ENCODE data around the gene TRIM7.
"Not testable (repeated sequence)": the region's sequence is repeated elsewhere in the genome, so short reads cannot be mapped to it uniquely, and the experiment has no call there.

Gene TRIM7

DNA sequence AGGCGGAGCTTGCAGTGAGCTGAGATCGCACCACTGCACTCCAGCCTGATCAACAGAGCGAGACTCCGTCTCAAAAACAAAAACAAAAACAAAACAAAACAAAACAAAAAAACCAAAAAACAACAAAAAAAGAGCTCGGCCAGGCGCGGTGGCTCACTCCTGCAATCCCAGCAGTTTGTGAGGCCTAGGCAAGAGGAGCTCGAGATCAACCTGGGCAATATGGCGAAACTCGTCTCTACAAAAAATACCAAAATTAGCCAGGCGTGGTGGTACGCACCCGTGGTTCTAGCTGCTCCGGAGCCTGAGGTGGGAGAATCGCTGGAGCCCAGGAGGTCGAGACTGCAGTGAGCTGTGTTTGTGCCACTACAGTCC lies 20.2 kb downstream of the TRIM7 start:
- Histone ChIP-seq H3K36me3 (ENCODE audit: control insufficient read depth, low read length) (no peaks in the 10 kb centered on the region), H3K4me2 (ENCODE audit: low read length) (peak overlapping the region; percentile 98)

GRCh38 chr5:181182651-181183050 lies 22.3 kb downstream of the TRIM7 start:
- peaks cover 50% of the 10 kb centered on the region for H3K4me1 ChIP-seq (ENCODE audit: control insufficient read depth, low read length)
- no peaks in the 10 kb centered on the region for H3K79me2 ChIP-seq (ENCODE audit: control insufficient read depth, low read length)
- no peaks in the 10 kb centered on the region for H3K9me2 ChIP-seq (replicated peaks; ENCODE audit: control insufficient read depth, low read length)
- H3F3A ChIP-seq (ENCODE audit: control insufficient read depth, insufficient read depth): peaks cover 28% of the 10 kb centered on the region
- no peaks in the 10 kb centered on the region for H3K36me3 ChIP-seq (ENCODE audit: control insufficient read depth, low read length)
- peak overlapping the region; percentile 49 for H3K4me3 ChIP-seq (ENCODE audit: low read length)
- no peaks in the 10 kb centered on the region for H4K20me1 ChIP-seq (ENCODE audit: control insufficient read depth, insufficient read depth, low read depth, low read length)
- H3K9me3 ChIP-seq (ENCODE audit: control insufficient read depth, insufficient read depth, low read length): no peaks in the 10 kb centered on the region
- no peak overlapping the region for H3K27ac ChIP-seq (ENCODE audit: low read depth, low read length)
- peak overlapping the region; percentile 65 for H3K4me2 ChIP-seq (ENCODE audit: low read length)
- TF ChIP-seq EZH2phosphoT487 (IDR thresholded peaks at IDR 0.05; ENCODE audit: borderline replicate concordance, low read length): no peak
- TF ChIP-seq, protein P1, sequence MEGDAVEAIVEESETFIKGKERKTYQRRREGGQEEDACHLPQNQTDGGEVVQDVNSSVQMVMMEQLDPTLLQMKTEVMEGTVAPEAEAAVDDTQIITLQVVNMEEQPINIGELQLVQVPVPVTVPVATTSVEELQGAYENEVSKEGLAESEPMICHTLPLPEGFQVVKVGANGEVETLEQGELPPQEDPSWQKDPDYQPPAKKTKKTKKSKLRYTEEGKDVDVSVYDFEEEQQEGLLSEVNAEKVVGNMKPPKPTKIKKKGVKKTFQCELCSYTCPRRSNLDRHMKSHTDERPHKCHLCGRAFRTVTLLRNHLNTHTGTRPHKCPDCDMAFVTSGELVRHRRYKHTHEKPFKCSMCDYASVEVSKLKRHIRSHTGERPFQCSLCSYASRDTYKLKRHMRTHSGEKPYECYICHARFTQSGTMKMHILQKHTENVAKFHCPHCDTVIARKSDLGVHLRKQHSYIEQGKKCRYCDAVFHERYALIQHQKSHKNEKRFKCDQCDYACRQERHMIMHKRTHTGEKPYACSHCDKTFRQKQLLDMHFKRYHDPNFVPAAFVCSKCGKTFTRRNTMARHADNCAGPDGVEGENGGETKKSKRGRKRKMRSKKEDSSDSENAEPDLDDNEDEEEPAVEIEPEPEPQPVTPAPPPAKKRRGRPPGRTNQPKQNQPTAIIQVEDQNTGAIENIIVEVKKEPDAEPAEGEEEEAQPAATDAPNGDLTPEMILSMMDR (IDR thresholded peaks at IDR 0.05; ENCODE audit: low read depth, low read length, poor library complexity, severe bottlenecking): no peak
- peaks cover 10% of the 10 kb centered on the region; the same call in 1 of the 2 replicates for H3K27me3 ChIP-seq (ENCODE audit: control insufficient read depth, low read length)

More for the DNA sequence above, 20.2 kb downstream of the TRIM7 start:
- peaks cover 31% of the 10 kb centered on the region for H3F3A ChIP-seq (ENCODE audit: control insufficient read depth, insufficient read depth)
- H3K4me1 ChIP-seq (ENCODE audit: control insufficient read depth, low read length): peaks cover 57% of the 10 kb centered on the region
- no peaks in the 10 kb centered on the region for H3K79me2 ChIP-seq (ENCODE audit: control insufficient read depth, low read length)
- H3K27me3 ChIP-seq (ENCODE audit: control insufficient read depth, low read length): peaks cover 10% of the 10 kb centered on the region; the same call in 1 of the 2 replicates
- H3K27ac ChIP-seq (ENCODE audit: low read depth, low read length): peak overlapping the region; percentile 71
- H3K9me2 ChIP-seq (replicated peaks; ENCODE audit: control insufficient read depth, low read length): no peaks in the 10 kb centered on the region
- no peaks in the 10 kb centered on the region for H4K20me1 ChIP-seq (ENCODE audit: control insufficient read depth, insufficient read depth, low read depth, low read length)
- peak overlapping the region; percentile 88 for H3K4me3 ChIP-seq (ENCODE audit: low read length)
- no peak for TF ChIP-seq EZH2phosphoT487 (IDR thresholded peaks at IDR 0.05; ENCODE audit: borderline replicate concordance, low read length)
- TF ChIP-seq, protein P1 (IDR thresholded peaks at IDR 0.05; ENCODE audit: low read depth, low read length, poor library complexity, severe bottlenecking): no peak
- H3K9me3 ChIP-seq (ENCODE audit: control insufficient read depth, insufficient read depth, low read length): no peaks in the 10 kb centered on the region

- H3F3A ChIP-seq (ENCODE audit: control insufficient read depth, insufficient read depth): peaks cover 23% of the 10 kb centered on the region
- H3K36me3 ChIP-seq (ENCODE audit: control insufficient read depth, low read length): no peaks in the 10 kb centered on the region
- no peaks in the 10 kb centered on the region for H3K9me2 ChIP-seq (replicated peaks; ENCODE audit: control insufficient read depth, low read length)
- TF ChIP-seq, protein P1 (IDR thresholded peaks at IDR 0.05; ENCODE audit: low read depth, low read length, poor library complexity, severe bottlenecking): peak; percentile 96
- no peak for TF ChIP-seq EZH2phosphoT487 (IDR thresholded peaks at IDR 0.05; ENCODE audit: borderline replicate concordance, low read length)
- H3K27ac ChIP-seq (ENCODE audit: low read depth, low read length): no peak overlapping the region
- peaks cover 13% of the 10 kb centered on the region; the same call in 1 of the 2 replicates for H3K27me3 ChIP-seq (ENCODE audit: control insufficient read depth, low read length)
- no peaks in the 10 kb centered on the region for H4K20me1 ChIP-seq (ENCODE audit: control insufficient read depth, insufficient read depth, low read depth, low read length)
- peak overlapping the region; percentile 49 for H3K4me3 ChIP-seq (ENCODE audit: low read length)
- H3K79me2 ChIP-seq (ENCODE audit: control insufficient read depth, low read length): no peaks in the 10 kb centered on the region
- H3K4me1 ChIP-seq (ENCODE audit: control insufficient read depth, low read length): peaks cover 43% of the 10 kb centered on the region
- peak overlapping the region; percentile 65 for H3K4me2 ChIP-seq (ENCODE audit: low read length)
- no peaks in the 10 kb centered on the region for H3K9me3 ChIP-seq (ENCODE audit: control insufficient read depth, insufficient read depth, low read length)
Observed at GRCh38 chr5:181181650-181182565, 23.1 kb downstream of the TRIM7 start.

- H3K27me3 ChIP-seq (ENCODE audit: control insufficient read depth, low read length): peaks cover 13% of the 10 kb centered on the region; the same call in 1 of the 2 replicates
- not testable (repeated sequence) for H3K36me3 ChIP-seq (ENCODE audit: control insufficient read depth, low read length); H3K9me2 ChIP-seq (replicated peaks; ENCODE audit: control insufficient read depth, low read length); H3K4me3 ChIP-seq (ENCODE audit: low read length); H3K27ac ChIP-seq (ENCODE audit: low read depth, low read length); H3K9me3 ChIP-seq (ENCODE audit: control insufficient read depth, insufficient read depth, low read length); H4K20me1 ChIP-seq (ENCODE audit: control insufficient read depth, insufficient read depth, low read depth, low read length); H3K79me2 ChIP-seq (ENCODE audit: control insufficient read depth, low read length); H3K4me2 ChIP-seq (ENCODE audit: low read length)
- H3K4me1 ChIP-seq (ENCODE audit: control insufficient read depth, low read length): peaks cover 19% of the 10 kb centered on the region
- peaks cover 10% of the 10 kb centered on the region for H3F3A ChIP-seq (ENCODE audit: control insufficient read depth, insufficient read depth)
Observed at GRCh38 chr5:181177559-181177958, 27.4 kb downstream of the TRIM7 start.
